Mesendoderm (in vitro differentiated cells): Measurements from ENCODE around the gene ARMC2. TPM values are rescaled to one million over a fixed set of nuclear protein-coding genes. Genes with fewer than 3 reads are reported as not detected.

Experiments
- small RNA-seq: library from polyadenylated mRNA; stranded (forward); fragments of <200 nt; extraction: miRNeasy Mini kit (QIAGEN cat#:217004); gene quantifications from one replicate; pipeline ENCODE3, GENCODE V24; 2013; ENCODE audit not compliant: insufficient read depth

ARMC2 gene

Small RNA genes lying within 50 kb of the gene (small RNA-seq; reads per million reads assigned to genes)
- gene AL445189.2, result not detected
- gene Z95118.1, result not detected
